MCF 10A (cell line): ENCODE data around the gene HOXC12. TPM values are rescaled to one million over a fixed set of nuclear protein-coding genes. Genes with fewer than 3 reads are reported as not detected.

ENCODE experiments used
- BruUV-seq: library from RNA; stranded (reverse); fragments of 400-500 nt; replicated peaks from 2 replicates; lab custom pipeline; 2021; lab: Mats Ljungman, UMichigan
- CTCF ChIA-PET: fragments of 300-600 bp; sonication (Branson Sonifier 250); formaldehyde crosslinking; extraction: SDS; loops from one replicate; lab custom pipeline; 2021; ENCODE audit warnings: antibody characterized with exemption, inconsistent platforms; lab: Yijun Ruan, JAX
- POLR2A ChIA-PET: fragments of 300-600, 350-650 bp; sonication (Branson Sonifier 250); formaldehyde crosslinking; extraction: SDS; loops from one replicate; lab custom pipeline; 2020; ENCODE audit warnings: antibody characterized with exemption, inconsistent platforms; lab: Yijun Ruan, JAX
- DNase-seq: peaks from one replicate; pipeline ENCODE4 v3.0.0-alpha.2; 2018; ENCODE audit not compliant: unreplicated experiment
- H3K27ac Mint-ChIP-seq: one replicate; pipeline ENCODE4 v1.8.0; 2022; ENCODE audit warnings: mild to moderate bottlenecking, low read depth, mixed read lengths; ENCODE audit not compliant: unreplicated experiment
- H3K27me3 Mint-ChIP-seq: one replicate; pipeline ENCODE4 v1.8.0; 2022; ENCODE audit warnings: mixed read lengths; ENCODE audit not compliant: insufficient read depth, unreplicated experiment
- H3K36me3 Mint-ChIP-seq: one replicate; pipeline ENCODE4 v1.8.0; 2022; ENCODE audit warnings: mild to moderate bottlenecking, moderate library complexity, mixed read lengths; ENCODE audit not compliant: insufficient read depth, unreplicated experiment
- H3K4me1 Mint-ChIP-seq: one replicate; pipeline ENCODE4 v1.8.0; 2022; ENCODE audit warnings: mixed read lengths; ENCODE audit not compliant: insufficient read depth, unreplicated experiment
- H3K4me3 Mint-ChIP-seq: one replicate; pipeline ENCODE4 v1.8.0; 2022; ENCODE audit warnings: mild to moderate bottlenecking, moderate library complexity, mixed read lengths; ENCODE audit not compliant: unreplicated experiment
- H3K9me3 Mint-ChIP-seq: one replicate; pipeline ENCODE4 v1.8.0; 2022; ENCODE audit warnings: mixed read lengths; ENCODE audit not compliant: unreplicated experiment
- CTCF ChIP-seq: fragments of 200-600 bp; IDR thresholded peaks from one replicate; pipeline ENCODE4 v1.8.0; 2022; ENCODE audit warnings: antibody characterized with exemption, mild to moderate bottlenecking; ENCODE audit not compliant: unreplicated experiment
- intact Hi-C: fragments of 100-400 bp; cut with micrococcal nuclease; formaldehyde crosslinking; loops from 2 replicates; pipeline ENCODE4 v1.14.1; 2022
- total RNA-seq: library from RNA; stranded (reverse); gene quantifications from 2 replicates; pipeline ENCODE4 v1.2.3, GENCODE V29; 2022

The HOXC12 gene
- total RNA-seq, 1 experiment from 2014 or later = not detected

- no peak for TF ChIP-seq CTCF
- ChIA-PET POLR2A (interaction anchor here (1.2 to 2.7 kb wide), 9 partner anchors 15 to 278 kb away, joined by 4 to 37 read pairs (median 11); partner anchors contain the start of genes CBX5, HNRNPA1, HOTAIR and HOXC11), CTCF (interaction anchor here (0.6 to 12.4 kb wide), 12 partner anchors 14 to 320 kb away, joined by 3 to 200 read pairs (median 6); partner anchors contain the start of gene HOXC5)
- Mint-ChIP-seq H3K27me3 (no peaks in the 10 kb centered on the region), H3K27ac (peak overlapping the region; percentile 97), H3K4me1 (peaks cover 16% of the 10 kb centered on the region), H3K4me3 (peak overlapping the region; percentile 89), H3K36me3 (peaks cover 9% of the 10 kb centered on the region), H3K9me3 (no peaks in the 10 kb centered on the region)
- intact Hi-C loops = loop anchor here (10.0 kb wide), 1 partner anchor 363 kb away; the partner anchor contains the start of gene GPR84
- no peak for DNase-seq
- BruUV-seq = no TSS peak
These were observed 46.8 kb downstream of the HOXC12 start for GRCh38 chr12:54001283-54002187.

- ChIA-PET POLR2A (interaction anchor here (1.2 to 1.4 kb wide), 2 partner anchors 14 to 187 kb away, joined by 4 read pairs; partner anchors contain the start of gene SMUG1), CTCF (interaction anchor here (0.6 to 12.4 kb wide), 7 partner anchors 30 to 214 kb away, joined by 3 to 200 read pairs (median 6); partner anchors contain the start of gene HOXC5)
- BruUV-seq = no TSS peak
- intact Hi-C loops = loop anchor here (10.0 kb wide), 1 partner anchor 362 kb away; the partner anchor contains the start of gene GPR84
- TF ChIP-seq CTCF = no peak
- Mint-ChIP-seq H3K4me3 (no peak overlapping the region), H3K9me3 (no peaks in the 10 kb centered on the region), H3K36me3 (peaks cover 9% of the 10 kb centered on the region), H3K4me1 (peaks cover 16% of the 10 kb centered on the region), H3K27me3 (no peaks in the 10 kb centered on the region), H3K27ac (peak overlapping the region; percentile 97)
- DNase-seq = no peak
These were observed 47.7 kb downstream of the HOXC12 start for GRCh38 chr12:54002278-54002914.

- Mint-ChIP-seq H3K27ac (no peak overlapping the region), H3K4me1 (peaks cover 16% of the 10 kb centered on the region), H3K36me3 (peaks cover 9% of the 10 kb centered on the region), H3K4me3 (no peak overlapping the region), H3K9me3 (no peaks in the 10 kb centered on the region), H3K27me3 (no peaks in the 10 kb centered on the region)
- TF ChIP-seq CTCF = no peak
- intact Hi-C loops = loop anchor here (10.0 kb wide), 1 partner anchor 362 kb away; the partner anchor contains the start of gene GPR84
- DNase-seq = no peak
- POLR2A ChIA-PET = interaction anchor here (0.9 kb wide), 1 partner anchor 199 kb away, joined by 4 read pairs; no protein-coding TSS in a partner anchor
- BruUV-seq = no TSS peak
- CTCF ChIA-PET = interaction anchor here (0.9 to 12.4 kb wide), 7 partner anchors 30 to 213 kb away, joined by 3 to 200 read pairs (median 7); partner anchors contain the start of genes HOXC5 and SMUG1
These were observed 48.2 kb downstream of the HOXC12 start for GRCh38 chr12:54002915-54003389.
